SK-N-SH treated with all-trans-retinoic acid at 6 μM for 48 hours (cell line): Measurements from ENCODE around the gene NXN.

Source experiments
- ATAC-seq: fragments of 200-7000 bp; cut with Tn5 transposase; 3 replicates; pipeline ENCODE4 v1.9.1; 2020; ENCODE audit warnings: mild to moderate bottlenecking, moderate library complexity
- ARNTL ChIP-seq: fragments of 450-650 bp; formaldehyde crosslinking; IDR thresholded peaks from 2 replicates; pipeline ENCODE4 v1.5.0; 2020; ENCODE audit warnings: low read depth, mild to moderate bottlenecking, moderate library complexity, borderline replicate concordance
- BACH2 ChIP-seq: fragments of 250-450 bp; sonication (Bioruptor Pico); IDR thresholded peaks from 2 replicates; pipeline ENCODE4 v1.9.0; 2021; ENCODE audit warnings: mild to moderate bottlenecking, borderline replicate concordance
- CSDC2 ChIP-seq: fragments of 250-450 bp; sonication (Bioruptor Pico); IDR thresholded peaks from 2 replicates; pipeline ENCODE4 v1.5.0; 2020; ENCODE audit warnings: mild to moderate bottlenecking, moderate library complexity
- ESRRG ChIP-seq: fragments of 250-450 bp; sonication (Bioruptor Pico); IDR thresholded peaks from 2 replicates; pipeline ENCODE4 v1.6.1; 2021; ENCODE audit warnings: mild to moderate bottlenecking
- GLIS3 ChIP-seq: fragments of 250-450 bp; sonication (Bioruptor Pico); IDR thresholded peaks from 2 replicates; pipeline ENCODE4 v1.5.0; 2020; ENCODE audit warnings: mild to moderate bottlenecking, moderate library complexity
- ISL1 ChIP-seq: fragments of 250-450 bp; sonication (Bioruptor Pico); IDR thresholded peaks from 2 replicates; pipeline ENCODE4 v2.1.2; 2022; ENCODE audit warnings: mild to moderate bottlenecking, moderate library complexity
- OSR1 ChIP-seq: fragments of 250-450 bp; sonication (Bioruptor Pico); IDR thresholded peaks from 2 replicates; pipeline ENCODE4 v1.8.0; 2022; ENCODE audit warnings: moderate library complexity, mild to moderate bottlenecking, inconsistent platforms
- PATZ1 ChIP-seq: fragments of 250-450 bp; sonication (Bioruptor Pico); IDR thresholded peaks from 2 replicates; pipeline ENCODE4 v1.8.0; 2020; ENCODE audit warnings: mild to moderate bottlenecking, moderate library complexity, borderline replicate concordance
- POU6F1 ChIP-seq: fragments of 250-450 bp; sonication (Bioruptor Pico); IDR thresholded peaks from 2 replicates; pipeline ENCODE4 v1.8.0; 2021; ENCODE audit warnings: low read depth, mild to moderate bottlenecking, moderate library complexity, borderline replicate concordance
- PPARA ChIP-seq: fragments of 250-450 bp; sonication (Bioruptor Pico); IDR thresholded peaks from 2 replicates; pipeline ENCODE4 v1.5.0; 2020; ENCODE audit warnings: mild to moderate bottlenecking, borderline replicate concordance
- RARB ChIP-seq: fragments of 250-450 bp; sonication (Bioruptor Pico); IDR thresholded peaks from 2 replicates; pipeline ENCODE4 v1.8.0; 2021; ENCODE audit warnings: mild to moderate bottlenecking, moderate library complexity
- SNAI2 ChIP-seq: fragments of 250-450 bp; sonication (Bioruptor Pico); IDR thresholded peaks from 2 replicates; pipeline ENCODE4 v1.5.0; 2020; ENCODE audit warnings: mild to moderate bottlenecking, moderate library complexity
- TCF4 ChIP-seq: fragments of 250-450 bp; sonication (Bioruptor Pico); IDR thresholded peaks from 2 replicates; pipeline ENCODE4 v1.8.0; 2021; ENCODE audit warnings: mild to moderate bottlenecking, moderate library complexity, borderline replicate concordance
- TOX ChIP-seq: fragments of 250-450 bp; sonication (Bioruptor Pico); IDR thresholded peaks from 2 replicates; pipeline ENCODE4 v1.8.0; 2021; ENCODE audit warnings: mild to moderate bottlenecking, moderate library complexity, borderline replicate concordance
- ZFP3 ChIP-seq: fragments of 250-450 bp; sonication (Bioruptor Pico); IDR thresholded peaks from 2 replicates; pipeline ENCODE4 v1.5.0; 2020; ENCODE audit warnings: mild to moderate bottlenecking, moderate library complexity
- ZFP30 ChIP-seq: fragments of 450-650 bp; formaldehyde crosslinking; IDR thresholded peaks from 2 replicates; pipeline ENCODE4 v1.5.0; 2022; ENCODE audit warnings: mild to moderate bottlenecking, moderate library complexity
- ZNF565 ChIP-seq: fragments of 450-650 bp; formaldehyde crosslinking; conservative IDR thresholded peaks from 2 replicates; pipeline ENCODE4 v1.5.0; 2020; ENCODE audit warnings: low read depth, mild to moderate bottlenecking, moderate library complexity
- ZNF8 ChIP-seq: fragments of 450-650 bp; formaldehyde crosslinking; IDR thresholded peaks from 2 replicates; pipeline ENCODE4 v1.5.0; 2020; ENCODE audit warnings: mild to moderate bottlenecking, moderate library complexity
- TF ChIP-seq, protein P1 (sequence below): fragments of 250-450 bp; sonication (Bioruptor Pico); IDR thresholded peaks from 2 replicates; pipeline ENCODE4 v1.5.0; 2020; ENCODE audit warnings: mild to moderate bottlenecking, moderate library complexity

The NXN gene

DNA sequence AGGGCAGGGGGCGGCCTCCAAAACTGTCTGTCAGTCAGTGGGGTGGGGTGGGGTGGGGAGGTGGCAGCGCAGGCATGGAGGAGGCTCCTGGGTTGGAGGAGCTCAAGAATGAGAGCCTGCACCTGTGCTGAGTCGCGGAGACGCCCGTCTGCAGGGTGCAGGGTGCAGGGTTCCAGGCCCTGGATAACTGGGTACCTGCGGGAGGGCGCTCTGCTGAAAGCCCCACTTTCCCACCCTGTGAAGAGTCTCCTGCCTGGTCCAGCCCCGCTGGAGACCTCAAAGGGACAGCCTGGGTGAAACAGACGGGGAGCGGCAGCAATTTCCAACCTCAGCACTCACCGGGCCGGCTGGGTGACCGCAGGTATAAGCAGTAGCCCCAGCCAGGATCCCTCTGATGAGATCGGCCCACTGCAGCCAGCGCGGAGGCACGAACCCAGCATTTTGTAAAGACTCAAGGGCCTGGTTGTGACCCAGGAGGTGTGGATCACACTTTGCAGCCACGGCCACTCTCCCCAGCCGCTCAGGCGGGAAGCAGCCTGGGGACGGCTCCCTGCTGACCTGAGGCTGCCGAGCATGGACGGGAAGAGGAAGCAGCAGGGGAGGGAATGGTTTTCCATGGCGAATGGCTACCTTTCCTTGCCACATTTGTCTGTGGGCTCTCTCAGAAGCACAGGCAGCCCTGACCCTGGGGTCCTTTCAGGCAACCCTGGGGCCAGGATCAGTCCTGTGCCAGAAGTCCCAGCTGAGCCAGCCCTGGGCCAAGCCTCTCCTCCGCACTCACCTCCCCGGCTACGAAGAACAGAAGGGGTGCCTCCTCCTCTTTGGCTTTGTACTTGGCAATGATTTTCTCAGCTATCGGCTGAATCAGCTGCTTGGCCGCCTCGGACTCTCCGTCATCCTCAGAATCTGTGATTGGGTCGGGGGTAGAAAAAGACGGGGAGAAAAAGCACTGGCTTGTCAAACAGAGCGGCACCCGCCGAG is 176.4 kb downstream of the NXN start (continued):
- TF ChIP-seq ARNTL (CRISPR knock-in tag) = no peak
- TF ChIP-seq TOX (CRISPR knock-in tag) = no peak
- TF ChIP-seq TCF4 (CRISPR knock-in tag) = no peak
- no peak for TF ChIP-seq RARB
- TF ChIP-seq ZNF8 (CRISPR knock-in tag) = no peak
- no peak for TF ChIP-seq ESRRG (CRISPR knock-in tag)
- no peak for TF ChIP-seq ZNF565
- TF ChIP-seq POU6F1 = no peak

GRCh38 chr17:802481-802880 is 177.1 kb downstream of the NXN start:
- no peak for TF ChIP-seq ZNF565
- no peak for TF ChIP-seq ISL1 (CRISPR knock-in tag)
- TF ChIP-seq OSR1 = no peak
- no peak for TF ChIP-seq CSDC2 (CRISPR knock-in tag)
- TF ChIP-seq ZFP30 (CRISPR knock-in tag) = no peak
- no peak for TF ChIP-seq GLIS3 (CRISPR knock-in tag)
- no peak for TF ChIP-seq PPARA (CRISPR knock-in tag)
- no peak for TF ChIP-seq SNAI2 (CRISPR knock-in tag)
- no peak for TF ChIP-seq PATZ1 (CRISPR knock-in tag)
- no peak for TF ChIP-seq ZFP3 (CRISPR knock-in tag)
- no peak for TF ChIP-seq BACH2 (CRISPR knock-in tag)
- TF ChIP-seq, protein P1, sequence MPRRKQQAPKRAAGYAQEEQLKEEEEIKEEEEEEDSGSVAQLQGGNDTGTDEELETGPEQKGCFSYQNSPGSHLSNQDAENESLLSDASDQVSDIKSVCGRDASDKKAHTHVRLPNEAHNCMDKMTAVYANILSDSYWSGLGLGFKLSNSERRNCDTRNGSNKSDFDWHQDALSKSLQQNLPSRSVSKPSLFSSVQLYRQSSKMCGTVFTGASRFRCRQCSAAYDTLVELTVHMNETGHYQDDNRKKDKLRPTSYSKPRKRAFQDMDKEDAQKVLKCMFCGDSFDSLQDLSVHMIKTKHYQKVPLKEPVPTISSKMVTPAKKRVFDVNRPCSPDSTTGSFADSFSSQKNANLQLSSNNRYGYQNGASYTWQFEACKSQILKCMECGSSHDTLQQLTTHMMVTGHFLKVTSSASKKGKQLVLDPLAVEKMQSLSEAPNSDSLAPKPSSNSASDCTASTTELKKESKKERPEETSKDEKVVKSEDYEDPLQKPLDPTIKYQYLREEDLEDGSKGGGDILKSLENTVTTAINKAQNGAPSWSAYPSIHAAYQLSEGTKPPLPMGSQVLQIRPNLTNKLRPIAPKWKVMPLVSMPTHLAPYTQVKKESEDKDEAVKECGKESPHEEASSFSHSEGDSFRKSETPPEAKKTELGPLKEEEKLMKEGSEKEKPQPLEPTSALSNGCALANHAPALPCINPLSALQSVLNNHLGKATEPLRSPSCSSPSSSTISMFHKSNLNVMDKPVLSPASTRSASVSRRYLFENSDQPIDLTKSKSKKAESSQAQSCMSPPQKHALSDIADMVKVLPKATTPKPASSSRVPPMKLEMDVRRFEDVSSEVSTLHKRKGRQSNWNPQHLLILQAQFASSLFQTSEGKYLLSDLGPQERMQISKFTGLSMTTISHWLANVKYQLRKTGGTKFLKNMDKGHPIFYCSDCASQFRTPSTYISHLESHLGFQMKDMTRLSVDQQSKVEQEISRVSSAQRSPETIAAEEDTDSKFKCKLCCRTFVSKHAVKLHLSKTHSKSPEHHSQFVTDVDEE (CRISPR knock-in tag) = no peak
- TF ChIP-seq ARNTL (CRISPR knock-in tag) = no peak
- no peak for TF ChIP-seq ESRRG (CRISPR knock-in tag)
- TF ChIP-seq TOX (CRISPR knock-in tag) = no peak
- TF ChIP-seq ZNF8 (CRISPR knock-in tag) = no peak
- ATAC-seq = no peak

- ATAC-seq = no peak
- TF ChIP-seq ZFP3 (CRISPR knock-in tag) (no peak), ZNF8 (CRISPR knock-in tag) (no peak), ZFP30 (CRISPR knock-in tag) (no peak)
- TF ChIP-seq, protein P1 (CRISPR knock-in tag) = no peak
These were observed 177.9 kb downstream of the NXN start for GRCh38 chr17:801660-802059.
